ENCODE results near the gene TNRC6C. TPM values are rescaled to one million over a fixed set of nuclear protein-coding genes. Genes with fewer than 3 reads are reported as not detected.

Gene TNRC6C
- total RNA-seq, 2 donors from 2014 or later: 8.9 to 9.0 TPM

DNA sequence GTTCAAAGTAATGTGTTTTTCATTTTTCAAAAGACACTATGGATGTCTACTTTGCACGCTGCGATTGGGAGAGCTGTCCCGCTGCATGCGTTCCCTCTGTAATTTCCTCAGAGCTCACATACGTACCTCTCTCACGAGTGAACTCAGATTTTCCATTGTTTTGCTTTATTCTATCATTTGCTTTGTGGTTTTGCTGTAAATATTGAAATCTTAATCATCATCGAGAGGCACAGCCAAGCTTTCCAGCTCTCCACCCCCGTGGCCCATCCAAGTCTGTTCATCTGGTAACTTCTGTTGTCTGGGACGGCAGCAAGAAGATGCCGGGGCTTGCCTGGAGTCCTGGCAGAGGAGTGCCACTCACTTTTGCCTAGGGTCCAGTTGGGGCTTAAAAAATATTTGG lies 149.0 kb downstream of the TNRC6C start:
- peaks cover 3% of the 10 kb centered on the region for H3K36me3 ChIP-seq
- no peaks in the 10 kb centered on the region for H3K9me3 ChIP-seq
- TF ChIP-seq, protein P1, sequence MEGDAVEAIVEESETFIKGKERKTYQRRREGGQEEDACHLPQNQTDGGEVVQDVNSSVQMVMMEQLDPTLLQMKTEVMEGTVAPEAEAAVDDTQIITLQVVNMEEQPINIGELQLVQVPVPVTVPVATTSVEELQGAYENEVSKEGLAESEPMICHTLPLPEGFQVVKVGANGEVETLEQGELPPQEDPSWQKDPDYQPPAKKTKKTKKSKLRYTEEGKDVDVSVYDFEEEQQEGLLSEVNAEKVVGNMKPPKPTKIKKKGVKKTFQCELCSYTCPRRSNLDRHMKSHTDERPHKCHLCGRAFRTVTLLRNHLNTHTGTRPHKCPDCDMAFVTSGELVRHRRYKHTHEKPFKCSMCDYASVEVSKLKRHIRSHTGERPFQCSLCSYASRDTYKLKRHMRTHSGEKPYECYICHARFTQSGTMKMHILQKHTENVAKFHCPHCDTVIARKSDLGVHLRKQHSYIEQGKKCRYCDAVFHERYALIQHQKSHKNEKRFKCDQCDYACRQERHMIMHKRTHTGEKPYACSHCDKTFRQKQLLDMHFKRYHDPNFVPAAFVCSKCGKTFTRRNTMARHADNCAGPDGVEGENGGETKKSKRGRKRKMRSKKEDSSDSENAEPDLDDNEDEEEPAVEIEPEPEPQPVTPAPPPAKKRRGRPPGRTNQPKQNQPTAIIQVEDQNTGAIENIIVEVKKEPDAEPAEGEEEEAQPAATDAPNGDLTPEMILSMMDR (IDR thresholded peaks at IDR 0.05): no peak
- H3K4me1 ChIP-seq: no peaks in the 10 kb centered on the region
- no peak for DNase-seq
- H3K27me3 ChIP-seq: no peaks in the 10 kb centered on the region
- no peak overlapping the region for H3K27ac ChIP-seq
- intact Hi-C loops (cut with DNase I): no loop called here
- H3K4me3 ChIP-seq: no peak overlapping the region
- H3K9ac ChIP-seq (ENCODE audit: low read depth in 2 of 2, low read length in 2 of 2): no peak overlapping the region

DNA sequence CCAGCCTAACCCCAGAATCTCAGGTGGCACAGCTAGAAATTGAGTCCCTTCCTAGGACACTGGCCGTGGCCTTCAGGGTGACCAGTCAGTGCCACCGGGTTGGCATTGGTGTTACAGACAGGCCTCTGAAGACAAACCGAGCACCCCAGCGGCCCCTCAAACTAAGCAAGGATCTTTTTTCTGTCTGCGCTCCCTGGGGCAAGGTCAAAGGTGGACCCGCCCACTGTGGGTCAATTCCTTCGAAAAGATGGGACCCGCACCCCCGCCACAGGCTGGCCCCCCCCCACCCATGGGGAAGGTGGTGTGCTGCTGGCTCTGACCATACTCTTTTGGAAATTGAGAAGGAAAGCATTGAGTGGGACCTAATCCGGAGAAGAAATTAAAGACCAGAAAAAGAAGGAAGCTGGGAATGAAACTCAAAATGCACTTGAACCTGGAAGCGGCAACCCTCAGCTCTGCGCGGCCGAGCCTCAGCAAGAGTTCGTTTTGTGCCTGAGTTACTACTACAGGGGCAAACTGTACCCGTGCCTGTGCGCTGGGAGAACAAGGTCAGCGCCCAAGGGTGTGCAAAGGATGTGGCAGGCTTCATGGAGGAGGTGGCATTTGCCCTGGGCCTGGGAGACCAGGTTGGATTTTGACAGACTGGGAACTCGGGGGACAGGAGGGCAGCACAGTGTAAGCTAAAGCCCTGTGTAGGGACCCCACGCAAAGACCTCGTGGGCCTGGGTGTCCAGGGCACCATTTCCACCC lies 149.6 kb downstream of the TNRC6C start:
- no peak for DNase-seq
- Histone ChIP-seq H3K27me3 (no peaks in the 10 kb centered on the region), H3K36me3 (peaks cover 3% of the 10 kb centered on the region), H3K9me3 (no peaks in the 10 kb centered on the region), H3K9ac (ENCODE audit: low read depth in 2 of 2, low read length in 2 of 2) (no peak overlapping the region), H3K4me1 (no peaks in the 10 kb centered on the region), H3K4me3 (no peak overlapping the region), H3K27ac (no peak overlapping the region)
- intact Hi-C loops (cut with DNase I): no loop called here
- TF ChIP-seq, protein P1 (IDR thresholded peaks at IDR 0.05): no peak

DNA sequence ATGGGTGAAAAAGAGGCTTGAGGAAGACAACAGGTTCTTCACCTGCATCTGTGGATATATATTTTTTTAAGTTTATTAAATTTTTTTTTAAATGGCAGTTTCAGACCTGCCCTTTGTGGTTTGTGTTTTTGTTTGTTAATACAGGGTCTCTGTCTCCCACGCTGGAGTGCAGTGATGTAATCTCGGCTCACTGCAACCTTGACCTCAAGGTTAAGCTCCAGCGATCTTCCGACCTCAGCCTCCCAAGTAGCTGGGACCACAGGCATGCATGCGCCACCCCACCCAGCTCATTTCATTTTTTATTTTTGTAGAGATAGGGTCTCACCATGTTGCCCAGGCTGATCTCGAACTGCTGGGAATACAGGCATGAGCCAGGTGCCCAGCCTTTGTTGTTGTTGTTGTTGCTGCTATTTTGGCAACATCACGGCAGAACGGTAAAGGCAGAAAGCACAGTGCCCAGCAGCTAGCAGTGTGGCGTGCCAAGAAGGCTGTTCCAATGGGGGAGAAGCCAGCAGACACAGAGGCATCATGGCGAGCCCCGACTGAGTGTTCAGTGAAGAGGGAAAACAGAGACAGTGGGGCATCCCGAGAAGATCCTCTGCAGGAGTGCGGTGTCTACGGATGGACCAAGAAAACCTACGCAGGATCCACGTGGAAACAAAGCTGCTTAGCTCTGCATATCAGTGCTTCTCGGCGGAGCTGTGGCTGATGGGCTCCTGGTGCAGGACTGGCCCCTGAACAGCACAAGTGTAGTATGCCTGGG lies 150.4 kb downstream of the TNRC6C start:
- no peak overlapping the region for H3K9ac ChIP-seq (ENCODE audit: low read depth in 2 of 2, low read length in 2 of 2)
- TF ChIP-seq, protein P1 (IDR thresholded peaks at IDR 0.05): no peak
- intact Hi-C loops (cut with DNase I): no loop called here
- no peaks in the 10 kb centered on the region for H3K27me3 ChIP-seq
- H3K27ac ChIP-seq: no peak overlapping the region
- no peak overlapping the region for H3K4me3 ChIP-seq
- H3K36me3 ChIP-seq: peaks cover 3% of the 10 kb centered on the region
- H3K4me1 ChIP-seq: no peaks in the 10 kb centered on the region
- no peak for DNase-seq
- H3K9me3 ChIP-seq: no peaks in the 10 kb centered on the region

DNA sequence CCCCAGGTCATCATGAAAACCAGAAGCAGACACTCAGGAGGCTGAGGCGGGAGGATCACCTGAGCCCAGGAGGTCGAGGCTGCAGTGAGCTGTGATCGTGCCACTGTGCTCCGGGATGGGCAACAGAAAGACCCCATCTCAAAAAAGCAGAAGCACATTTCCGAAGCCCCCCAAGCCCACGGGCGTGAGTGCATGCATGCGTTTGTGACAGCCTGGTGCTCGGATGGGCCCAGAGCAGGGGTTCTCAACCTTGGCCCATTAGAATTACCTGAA lies 150.9 kb downstream of the TNRC6C start:
- Histone ChIP-seq H3K27me3 (no peaks in the 10 kb centered on the region), H3K9ac (ENCODE audit: low read depth in 2 of 2, low read length in 2 of 2) (no peak overlapping the region), H3K4me1 (no peaks in the 10 kb centered on the region), H3K9me3 (no peaks in the 10 kb centered on the region), H3K27ac (no peak overlapping the region), H3K4me3 (no peak overlapping the region), H3K36me3 (peaks cover 3% of the 10 kb centered on the region)
- TF ChIP-seq, protein P1 (IDR thresholded peaks at IDR 0.05): no peak
- intact Hi-C loops (cut with DNase I): no loop called here
- no peak for DNase-seq

DNA sequence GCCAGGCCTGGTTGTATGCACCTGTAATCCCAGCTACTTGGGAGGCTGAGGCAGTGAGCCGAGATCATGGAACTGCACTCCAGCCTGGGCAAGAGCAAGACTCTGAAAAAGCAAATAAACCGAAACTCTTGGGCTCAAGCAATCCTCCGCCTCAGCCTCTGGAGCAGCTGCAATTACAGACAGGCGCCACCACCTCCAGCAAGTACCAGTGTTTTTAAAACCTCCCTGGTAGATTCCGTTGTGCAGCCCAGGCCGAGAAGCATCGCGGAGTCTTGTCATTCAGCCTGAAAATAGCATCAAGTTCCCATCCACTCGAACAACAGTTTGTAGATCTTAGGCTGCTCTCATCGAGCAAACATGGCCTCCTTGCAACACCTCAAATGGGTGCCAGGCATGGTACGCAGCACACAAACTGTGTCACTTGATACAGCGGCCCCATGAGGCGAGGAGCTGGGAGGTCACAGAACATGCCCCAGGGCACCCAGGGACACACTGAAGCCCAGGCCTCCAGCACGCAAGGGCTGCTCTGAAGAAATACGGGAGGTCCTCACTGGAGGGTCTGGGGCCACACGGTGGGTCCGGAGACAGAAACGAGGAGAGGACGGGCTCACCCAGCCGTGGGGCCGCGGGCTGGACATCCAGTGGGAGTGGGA lies 152.0 kb downstream of the TNRC6C start:
- H3K36me3 ChIP-seq: peaks cover 3% of the 10 kb centered on the region
- no peaks in the 10 kb centered on the region for H3K4me1 ChIP-seq
- H3K27me3 ChIP-seq: no peaks in the 10 kb centered on the region
- no peaks in the 10 kb centered on the region for H3K9me3 ChIP-seq
- TF ChIP-seq, protein P1 (IDR thresholded peaks at IDR 0.05): no peak
- no peak overlapping the region for H3K9ac ChIP-seq (ENCODE audit: low read depth in 2 of 2, low read length in 2 of 2)
- DNase-seq: no peak
- H3K4me3 ChIP-seq: no peak overlapping the region
- no peak overlapping the region for H3K27ac ChIP-seq
- intact Hi-C loops (cut with DNase I): loop anchor here (5.0 kb wide), 1 partner anchor 67 kb away; no protein-coding TSS in a partner anchor
